RWPE2 (cell line): ENCODE results near the gene HIVEP2.

ENCODE experiments used
- ATAC-seq: fragments of 200-7000 bp; cut with Tn5 transposase; 3 replicates; pipeline ENCODE4 v1.9.1; 2021; ENCODE audit warnings: low read depth
- DNase-seq: peaks from one replicate; pipeline ENCODE4 v3.0.0-alpha.2; 2020; ENCODE audit warnings: low spot score
- H3K27ac ChIP-seq: fragments of 450-650 bp; 2 replicates; pipeline ENCODE4 v1.5.1; 2017; ENCODE audit warnings: mild to moderate bottlenecking; ENCODE audit not compliant: poor library complexity, severe bottlenecking
- H3K27me3 ChIP-seq: fragments of 250-450 bp; sonication (Bioruptor Pico); 2 replicates; pipeline ENCODE4 v1.5.1; 2021; ENCODE audit warnings: mild to moderate bottlenecking, moderate library complexity; ENCODE audit not compliant: insufficient read depth, poor library complexity, severe bottlenecking
- H3K36me3 ChIP-seq: fragments of 250-450 bp; sonication (Bioruptor Pico); 2 replicates; pipeline ENCODE4 v1.5.1; 2020; ENCODE audit warnings: low read depth, mild to moderate bottlenecking, moderate library complexity
- H3K4me1 ChIP-seq: fragments of 250-450 bp; sonication (Bioruptor Pico); 2 replicates; pipeline ENCODE4 v1.5.1; 2021; ENCODE audit warnings: mild to moderate bottlenecking, moderate library complexity; ENCODE audit not compliant: insufficient read depth, poor library complexity, severe bottlenecking
- H3K4me3 ChIP-seq: fragments of 250-450 bp; sonication (Bioruptor Pico); 2 replicates; pipeline ENCODE4 v1.5.1; 2021; ENCODE audit warnings: mild to moderate bottlenecking, moderate library complexity; ENCODE audit not compliant: severe bottlenecking
- H3K9me3 ChIP-seq: fragments of 250-450 bp; sonication (Bioruptor Pico); 2 replicates; pipeline ENCODE4 v1.5.1; 2021; ENCODE audit warnings: mild to moderate bottlenecking, moderate library complexity; ENCODE audit not compliant: severe bottlenecking
- CTCF ChIP-seq: fragments of 450-650 bp; IDR thresholded peaks from one replicate; pipeline ENCODE4 v1.5.1; 2017; ENCODE audit warnings: mild to moderate bottlenecking, moderate library complexity; ENCODE audit not compliant: poor library complexity, severe bottlenecking

Gene HIVEP2

GRCh38 chr6:142942805-142943227 is 2.2 kb downstream of the HIVEP2 start:
- DNase-seq, result no peak
- TF ChIP-seq CTCF, result peak; percentile 59
- Histone ChIP-seq H3K27ac (peak overlapping the region; percentile 88), H3K27me3 (no peaks in the 10 kb centered on the region), H3K36me3 (no peaks in the 10 kb centered on the region; the same call in 1 of the 2 replicates), H3K4me1 (peaks cover 47% of the 10 kb centered on the region), H3K9me3 (no peaks in the 10 kb centered on the region), H3K4me3 (no peak overlapping the region)
- ATAC-seq, result no peak

GRCh38 chr6:142942238-142942637 is 2.7 kb downstream of the HIVEP2 start:
- Histone ChIP-seq H3K27ac (no peak overlapping the region), H3K4me1 (peaks cover 47% of the 10 kb centered on the region)
- DNase-seq, result no peak

GRCh38 chr6:142941018-142941417 is 4.0 kb downstream of the HIVEP2 start:
- H3K27me3 ChIP-seq, result no peaks in the 10 kb centered on the region
- H3K4me3 ChIP-seq, result no peak overlapping the region
- no peak for TF ChIP-seq CTCF
- H3K27ac ChIP-seq, result no peak overlapping the region
- ATAC-seq (no peak), DNase-seq (no peak)
- peaks cover 47% of the 10 kb centered on the region for H3K4me1 ChIP-seq
- no peaks in the 10 kb centered on the region; the same call in 1 of the 2 replicates for H3K36me3 ChIP-seq
- no peaks in the 10 kb centered on the region for H3K9me3 ChIP-seq

More at GRCh38 chr6:142942238-142942637, 2.7 kb downstream of the HIVEP2 start:
- ATAC-seq, result no peak
- Histone ChIP-seq H3K36me3 (no peaks in the 10 kb centered on the region; the same call in 1 of the 2 replicates), H3K9me3 (no peaks in the 10 kb centered on the region), H3K27me3 (no peaks in the 10 kb centered on the region), H3K4me3 (no peak overlapping the region)
- TF ChIP-seq CTCF, result no peak

GRCh38 chr6:142940487-142940886 is 4.5 kb downstream of the HIVEP2 start:
- H3K4me1 ChIP-seq, result peaks cover 47% of the 10 kb centered on the region
- DNase-seq (no peak), ATAC-seq (no peak)
- no peaks in the 10 kb centered on the region; the same call in 1 of the 2 replicates for H3K36me3 ChIP-seq
- no peak for TF ChIP-seq CTCF
- H3K27me3 ChIP-seq, result no peaks in the 10 kb centered on the region
- no peak overlapping the region for H3K4me3 ChIP-seq
- no peak overlapping the region for H3K27ac ChIP-seq
- no peaks in the 10 kb centered on the region for H3K9me3 ChIP-seq

GRCh38 chr6:142938510-142938909 is 6.5 kb downstream of the HIVEP2 start:
- no peak for TF ChIP-seq CTCF
- Histone ChIP-seq H3K4me3 (no peak overlapping the region), H3K27ac (no peak overlapping the region), H3K4me1 (peaks cover 43% of the 10 kb centered on the region), H3K36me3 (no peaks in the 10 kb centered on the region; the same call in 1 of the 2 replicates), H3K9me3 (no peaks in the 10 kb centered on the region), H3K27me3 (no peaks in the 10 kb centered on the region)
- ATAC-seq (no peak), DNase-seq (no peak)
